ENCODE data around the gene MBTD1. TPM values are rescaled to one million over a fixed set of nuclear protein-coding genes. Genes with fewer than 3 reads are reported as not detected.
A peak's percentile ranks its signal among the peaks of the same experiment; 100 is the strongest.
"Not testable (repeated sequence)": the region's sequence is repeated elsewhere in the genome, so short reads cannot be mapped to it uniquely, and the experiment has no call there.

The MBTD1 gene
- total RNA-seq, 1 donor from 2014 or later, result 17.1 TPM

- no peak for DNase-seq (ENCODE audit: low spot score)
These were observed 70.7 kb downstream of the MBTD1 start for GRCh38 chr17:51189162-51189561.

- no peak for DNase-seq (ENCODE audit: low spot score)
These were observed 71.5 kb downstream of the MBTD1 start for GRCh38 chr17:51188271-51188833.

- no peak for DNase-seq (ENCODE audit: low spot score)
These were observed 74.0 kb downstream of the MBTD1 start for GRCh38 chr17:51185763-51186332.

GRCh38 chr17:51184124-51184523, 75.7 kb downstream of the MBTD1 start:
- DNase-seq (ENCODE audit: low spot score), result no peak

- DNase-seq (ENCODE audit: low spot score), result no peak
These were observed 79.4 kb downstream of the MBTD1 start for GRCh38 chr17:51180486-51180885.

- not testable (repeated sequence) for DNase-seq (ENCODE audit: low spot score)
These were observed 87.8 kb downstream of the MBTD1 start for GRCh38 chr17:51172030-51172429.

GRCh38 chr17:51170736-51171135, 89.1 kb downstream of the MBTD1 start:
- DNase-seq (ENCODE audit: low spot score), result no peak

GRCh38 chr17:51169340-51169739, 90.5 kb downstream of the MBTD1 start:
- no peak for DNase-seq (ENCODE audit: low spot score)

GRCh38 chr17:51166987-51167931, 92.6 kb downstream of the MBTD1 start:
- DNase-seq (ENCODE audit: low spot score), result peak; percentile 19

GRCh38 chr17:51166198-51166986, 93.5 kb downstream of the MBTD1 start, which contains the start of gene NME2:
NME2 (plus strand) TSS chr17:51166411; CDS start chr17:51166831, 420 bp downstream.
- DNase-seq (ENCODE audit: low spot score), result peak; percentile 88

GRCh38 chr17:51165680-51166197, 94.1 kb downstream of the MBTD1 start:
- no peak for DNase-seq (ENCODE audit: low spot score)

GRCh38 chr17:51164911-51165679, 94.8 kb downstream of the MBTD1 start:
- DNase-seq (ENCODE audit: low spot score), result no peak

- DNase-seq (ENCODE audit: low spot score), result no peak
These were observed 98.3 kb downstream of the MBTD1 start for GRCh38 chr17:51161541-51161940.

- no peak for DNase-seq (ENCODE audit: low spot score)
These were observed 100.2 kb downstream of the MBTD1 start for GRCh38 chr17:51159604-51160003.

GRCh38 chr17:51155416-51155815, 104.4 kb downstream of the MBTD1 start:
- DNase-seq (ENCODE audit: low spot score), result no peak

GRCh38 chr17:51154176-51154575, 105.7 kb downstream of the MBTD1 start:
- no peak for DNase-seq (ENCODE audit: low spot score)

- peak; percentile 98 for DNase-seq (ENCODE audit: low spot score)
These were observed 106.4 kb downstream of the MBTD1 start, which contains the start of gene NME1 for GRCh38 chr17:51153210-51154072. NME1 (plus strand) TSS chr17:51153559; CDS start chr17:51155655, 2,096 bp downstream.

- DNase-seq (ENCODE audit: low spot score), result no peak
These were observed 107.1 kb downstream of the MBTD1 start for GRCh38 chr17:51152766-51153209.

- no peak for DNase-seq (ENCODE audit: low spot score)
These were observed 108.9 kb downstream of the MBTD1 start for GRCh38 chr17:51150932-51151331.

- DNase-seq (ENCODE audit: low spot score), result no peak
These were observed 110.7 kb downstream of the MBTD1 start for GRCh38 chr17:51149163-51149562.

All from mucosa of gallbladder (tissue), 1 donor.